ENCODE data around the gene EID2. TPM values are rescaled to one million over a fixed set of nuclear protein-coding genes. Genes with fewer than 3 reads are reported as not detected.

Gene EID2
- total and polyA plus RNA-seq, 10 of the 15 experiments (the other 5 are each of a cell fraction or from before 2014, with no cell fraction given): 1.6 to 11.4 (median 7.0) TPM

GRCh38 chr19:39494661-39495060, 45.3 kb downstream of the EID2 start:
- Histone ChIP-seq H3K4me1 (ENCODE audit: control insufficient read depth, insufficient read depth, low read length) (peaks cover 10% of the 10 kb centered on the region), H3K9me3 (replicated peaks; ENCODE audit: control insufficient read depth, insufficient read depth, low read length) (no peaks in the 10 kb centered on the region), H4K20me1 (ENCODE audit: control insufficient read depth, insufficient read depth) (no peaks in the 10 kb centered on the region), H3K79me2 (ENCODE audit: control insufficient read depth, insufficient read depth, low read length) (no peaks in the 10 kb centered on the region), H3K27ac (ENCODE audit: control insufficient read depth, insufficient read depth) (no peak overlapping the region), H3K36me3 (ENCODE audit: control insufficient read depth in 2 of 2, insufficient read depth in 2 of 2, low read length in 1 of 2) (peaks cover 2 to 5% of the 10 kb centered on the region in 2 experiments; a peak in 1 of 4 replicates), H3K9ac (ENCODE audit: control insufficient read depth, insufficient read depth, low read length) (no peak overlapping the region), H3K4me3 (no peak overlapping the region), H2AFZ (ENCODE audit: control insufficient read depth, low read depth, low read length) (no peak overlapping the region), H3K27me3 (replicated peaks in 1 of 2; ENCODE audit: control insufficient read depth in 2 of 2, insufficient read depth in 2 of 2, low read length in 1 of 2) (peaks cover 0 to 19% of the 10 kb centered on the region in 2 experiments; a peak in 2 of 4 replicates), H3K4me2 (ENCODE audit: control insufficient read depth, insufficient read depth) (no peak overlapping the region)
- in situ Hi-C loops (cut with MboI): no loop called here
- SMC1A ChIA-PET (ENCODE audit: uncharacterized antibody, unreplicated experiment): no interaction called here
- TF ChIP-seq ZSCAN29 (IDR thresholded peaks at IDR 0.05) (no peak), BACH1 (IDR thresholded peaks at IDR 0.05; ENCODE audit: borderline replicate concordance) (no peak), RCOR1 (conservative IDR thresholded peaks at IDR 0.05; ENCODE audit: low read depth, low read length) (no peak), ZBTB4 (CRISPR knock-in tag; IDR thresholded peaks at IDR 0.05) (no peak), SREBF2 (IDR thresholded peaks at IDR 0.05; ENCODE audit: low read length) (no peak)
- POLR2A ChIA-PET: no interaction called here
- no peak for DNase-seq (ENCODE audit: low read depth, low spot score)
- no TSS peak for BruUV-seq (replicated peaks)
- intact Hi-C loops (cut with micrococcal nuclease; ENCODE audit: unreplicated experiment): loop anchor here (5.0 kb wide), 1 partner anchor 47 kb away; the partner anchor contains the start of gene SUPT5H
- CTCF ChIA-PET: interaction anchor here (0.6 kb wide), 1 partner anchor 20 kb away, joined by 3 read pairs; no protein-coding TSS in a partner anchor
- RAD21 ChIA-PET (ENCODE audit: unreplicated experiment): no interaction called here
- FAIRE-seq: no peak
- WGBS (ENCODE audit: insufficient coverage, insufficient replicate concordance, low lambda C conversion rate, missing lambda C conversion rate): 90% methylated on average over 5 of the region's 5 CpGs
- ATAC-seq: no peak

All from GM12878 (cell line).